G401.6 (cell line): ENCODE results near the gene DTD2.

ENCODE experiments used
- FAIRE-seq: peaks from 2 replicates; lab custom pipeline; 2012; peaks lifted over from hg19 to GRCh38; lab: Jason Lieb, UNC

The DTD2 gene

DNA sequence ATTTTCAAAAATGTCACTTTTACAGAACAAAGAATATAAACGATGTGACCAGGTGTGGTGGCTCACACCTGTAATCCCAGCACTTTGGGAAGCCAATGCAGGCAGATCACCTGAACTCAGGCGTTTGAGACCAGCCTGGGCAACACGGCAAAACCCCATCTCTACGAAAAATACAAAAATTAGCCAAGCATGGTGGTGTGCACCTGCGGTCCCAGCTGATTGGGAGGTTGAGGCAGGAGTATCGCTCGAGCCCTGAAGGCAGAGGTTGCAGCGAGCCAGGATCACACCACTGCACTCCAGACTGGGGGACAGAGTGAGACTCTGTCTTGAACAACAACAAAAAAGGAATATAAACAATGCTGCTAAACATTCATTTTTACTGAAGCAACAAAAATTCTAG lies 52.2 kb downstream of the DTD2 start:
- no peak for FAIRE-seq

DNA sequence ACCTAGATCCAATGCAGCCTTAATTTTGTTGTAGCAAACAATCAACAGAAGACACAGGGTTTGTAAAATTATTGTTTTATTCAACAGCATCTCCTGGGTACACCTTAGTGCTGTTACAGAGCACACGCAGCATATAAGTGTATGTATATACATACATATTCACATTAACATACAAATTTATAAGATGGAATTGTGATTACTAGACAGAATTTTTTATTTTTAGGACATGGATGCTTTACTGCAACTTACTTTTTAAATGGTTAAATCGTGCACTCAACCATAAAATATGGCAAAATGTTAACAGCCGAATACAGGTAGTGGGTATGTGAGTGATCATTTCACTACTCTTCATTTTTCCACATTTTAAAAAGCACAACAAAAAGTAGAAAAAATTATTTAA lies 53.6 kb downstream of the DTD2 start:
- no peak for FAIRE-seq

DNA sequence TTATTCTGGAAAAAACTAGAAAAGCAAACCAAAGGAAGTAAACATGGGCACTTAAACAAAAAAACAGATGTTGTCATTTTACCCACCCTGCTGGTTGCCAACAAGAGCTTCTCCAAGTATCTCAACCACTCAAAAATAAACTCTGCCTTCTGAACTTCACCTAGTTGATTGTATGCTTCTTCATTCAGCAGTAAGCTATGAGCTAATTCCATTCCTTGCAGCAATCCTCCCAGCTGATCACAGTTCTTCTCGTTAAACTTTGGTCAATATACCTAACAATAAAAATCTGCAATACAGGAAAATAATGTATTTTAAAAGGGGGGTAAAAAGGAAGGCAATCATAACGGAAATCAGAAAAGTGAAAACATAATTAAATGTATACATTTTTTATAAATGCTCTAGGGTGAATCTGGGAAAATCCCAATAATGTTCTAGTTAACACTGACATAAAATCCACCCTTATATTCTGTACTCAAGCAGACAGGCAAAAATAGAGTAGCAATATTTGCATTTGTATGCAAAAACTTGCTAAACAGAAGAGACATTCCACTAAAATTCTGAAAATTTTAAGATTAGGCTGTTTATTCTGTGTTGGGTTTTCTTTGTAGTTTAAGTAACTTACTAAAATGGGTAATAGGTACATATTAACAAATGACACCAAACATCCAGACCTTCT lies 54.4 kb downstream of the DTD2 start:
- no peak for FAIRE-seq

DNA sequence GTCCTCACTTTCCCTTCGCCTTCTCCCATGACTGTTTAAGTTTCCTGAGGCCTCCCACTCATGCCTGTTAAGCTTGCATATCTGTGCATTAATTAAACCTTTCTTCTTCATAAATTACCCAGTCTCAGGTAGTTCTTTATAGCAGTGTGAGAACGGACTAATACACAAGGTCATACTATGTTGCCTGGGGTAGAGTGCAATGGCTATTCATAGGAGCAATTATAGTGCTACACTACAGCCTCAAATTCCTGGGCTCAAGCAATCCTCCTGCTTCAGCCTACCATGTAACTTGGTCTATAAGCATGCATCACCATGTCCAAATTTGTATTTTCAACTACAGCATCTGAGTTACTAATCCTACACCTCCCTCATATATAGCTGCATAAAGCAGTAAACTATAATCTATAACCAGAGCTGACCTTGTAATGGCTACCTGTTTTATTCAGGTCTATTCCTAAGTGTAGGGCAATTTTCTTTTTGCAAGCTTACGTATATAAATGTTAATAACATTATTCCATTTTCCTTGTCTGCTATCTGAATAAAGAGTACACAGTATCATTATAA lies 55.9 kb downstream of the DTD2 start:
- FAIRE-seq: no peak

DNA sequence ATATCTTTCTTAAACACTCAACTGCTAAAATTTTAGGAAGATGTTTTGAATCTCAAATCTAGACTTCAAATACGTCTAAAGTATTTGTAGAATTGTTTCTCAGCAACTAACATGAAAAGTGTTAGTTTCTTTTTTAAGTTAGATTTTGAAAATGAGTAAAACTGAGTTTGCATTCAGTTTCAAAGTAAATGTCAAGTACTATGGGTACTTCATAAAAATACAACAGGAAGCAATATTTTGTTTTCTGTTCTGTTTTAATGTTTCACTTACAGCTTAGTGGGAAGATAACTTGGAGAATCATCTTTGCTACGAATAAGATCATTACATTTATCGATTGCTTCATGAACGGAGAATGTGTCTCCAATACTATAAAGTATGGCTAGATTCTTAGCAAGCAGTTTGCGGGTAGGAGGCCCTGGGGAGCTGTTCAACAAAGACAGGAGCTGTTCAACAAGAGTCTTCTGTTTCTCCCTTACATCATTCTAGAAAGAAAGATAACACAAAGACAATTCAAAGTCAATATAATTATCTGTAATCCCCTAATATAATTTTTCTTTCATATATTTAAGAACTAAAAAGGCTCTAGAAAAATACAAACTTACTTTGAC lies 57.2 kb downstream of the DTD2 start:
- FAIRE-seq: no peak
